ENCODE measurements around the gene TRAPPC3. TPM values are rescaled to one million over a fixed set of nuclear protein-coding genes. Genes with fewer than 3 reads are reported as not detected.
A peak's percentile ranks its signal among the peaks of the same experiment; 100 is the strongest.
"Not testable (repeated sequence)": the region's sequence is repeated elsewhere in the genome, so short reads cannot be mapped to it uniquely, and the experiment has no call there.

TRAPPC3 gene
- 78.2 and 95.8 TPM in 2 replicates for total RNA-seq (2012; rRNA removed)

DNA sequence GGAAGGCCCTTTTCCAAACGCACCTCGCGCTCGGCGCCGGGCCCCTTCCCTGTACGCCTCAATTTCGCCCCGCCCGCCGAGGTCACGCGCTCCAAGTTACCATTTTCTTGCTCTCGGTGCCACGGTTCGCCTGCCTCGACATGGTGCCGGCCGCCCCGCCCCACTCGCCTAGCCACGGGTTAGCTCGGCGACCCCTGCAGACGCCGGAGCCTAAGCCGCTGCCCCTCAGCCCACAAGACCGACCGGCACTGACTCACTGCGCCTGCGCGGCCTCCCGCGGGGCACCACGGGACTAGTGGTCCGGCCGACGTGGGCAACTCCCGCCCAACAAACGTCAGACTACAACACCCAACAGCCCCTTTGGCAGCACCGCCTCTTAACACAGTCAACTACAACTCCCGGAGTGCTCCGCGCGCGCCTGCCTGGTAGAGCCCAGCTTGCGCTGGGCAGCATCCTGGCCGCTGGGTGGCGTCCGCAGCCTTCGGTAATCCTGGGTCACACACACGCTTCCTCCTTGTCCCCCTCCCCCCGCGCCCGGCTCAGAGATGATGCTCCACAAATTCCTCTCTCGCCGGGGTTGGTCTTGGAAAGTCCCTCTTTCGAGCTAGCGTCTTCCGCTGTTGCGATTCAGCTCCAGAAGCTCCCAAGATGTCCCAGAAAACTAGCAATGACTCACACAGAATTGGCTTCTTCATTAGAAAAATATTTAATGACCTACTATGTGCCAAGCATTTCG is at the start of gene TRAPPC3:
TRAPPC3 (minus strand) TSS at position 250 of the 736 bp plus-strand sequence; CDS start at position 142, 108 bp downstream.
- peaks cover 4% of the 10 kb centered on the region for H3K36me3 ChIP-seq (ENCODE audit: insufficient read depth, low read length)
- H3K4me3 ChIP-seq (ENCODE audit: low read length) = peak within 1 kb of the TSS; percentile 85

GRCh38 chr1:36198641-36199040 is 49.4 kb upstream of the TRAPPC3 start:
- H3K36me3 ChIP-seq (ENCODE audit: insufficient read depth, low read length) = no peaks in the 10 kb centered on the region
- H3K9me3 ChIP-seq (replicated peaks; ENCODE audit: low read length) = no peaks in the 10 kb centered on the region
- peaks cover 19% of the 10 kb centered on the region for H3K4me1 ChIP-seq (ENCODE audit: control insufficient read depth, insufficient read depth, low read length)
- H3K27me3 ChIP-seq (ENCODE audit: control insufficient read depth, insufficient read depth, low read length) = no peaks in the 10 kb centered on the region
- H3K4me2 ChIP-seq (ENCODE audit: low read length) = no peak overlapping the region
- no peak overlapping the region for H3K9ac ChIP-seq (ENCODE audit: low read depth, low read length)
- no peak overlapping the region for H3K4me3 ChIP-seq (ENCODE audit: low read length)

More for the DNA sequence above, at the start of gene TRAPPC3:
- Histone ChIP-seq H3K27me3 (ENCODE audit: control insufficient read depth, insufficient read depth, low read length) (no peaks in the 10 kb centered on the region), H3K4me2 (ENCODE audit: low read length) (peak within 1 kb of the TSS; percentile 85), H3K4me1 (ENCODE audit: control insufficient read depth, insufficient read depth, low read length) (peaks cover 34% of the 10 kb centered on the region), H3K9me3 (replicated peaks; ENCODE audit: low read length) (no peaks in the 10 kb centered on the region), H3K9ac (ENCODE audit: low read depth, low read length) (peak within 1 kb of the TSS; percentile 92)

GRCh38 chr1:36196805-36197204 is 47.5 kb upstream of the TRAPPC3 start:
- H3K36me3 ChIP-seq (ENCODE audit: insufficient read depth, low read length); H3K9ac ChIP-seq (ENCODE audit: low read depth, low read length); H3K27me3 ChIP-seq (ENCODE audit: control insufficient read depth, insufficient read depth, low read length); H3K4me3 ChIP-seq (ENCODE audit: low read length); H3K4me2 ChIP-seq (ENCODE audit: low read length); H3K9me3 ChIP-seq (replicated peaks; ENCODE audit: low read length): not testable (repeated sequence)
- H3K4me1 ChIP-seq (ENCODE audit: control insufficient read depth, insufficient read depth, low read length) = peaks cover 13% of the 10 kb centered on the region

GRCh38 chr1:36187800-36188593 is 38.7 kb upstream of the TRAPPC3 start:
- Histone ChIP-seq H3K4me2 (ENCODE audit: low read length) (peak overlapping the region; percentile 43), H3K4me3 (ENCODE audit: low read length) (no peak overlapping the region), H3K9ac (ENCODE audit: low read depth, low read length) (peak overlapping the region; percentile 57), H3K4me1 (ENCODE audit: control insufficient read depth, insufficient read depth, low read length) (peaks cover 11% of the 10 kb centered on the region), H3K27me3 (ENCODE audit: control insufficient read depth, insufficient read depth, low read length) (no peaks in the 10 kb centered on the region), H3K36me3 (ENCODE audit: insufficient read depth, low read length) (peaks cover 7% of the 10 kb centered on the region), H3K9me3 (replicated peaks; ENCODE audit: low read length) (no peaks in the 10 kb centered on the region)

DNA sequence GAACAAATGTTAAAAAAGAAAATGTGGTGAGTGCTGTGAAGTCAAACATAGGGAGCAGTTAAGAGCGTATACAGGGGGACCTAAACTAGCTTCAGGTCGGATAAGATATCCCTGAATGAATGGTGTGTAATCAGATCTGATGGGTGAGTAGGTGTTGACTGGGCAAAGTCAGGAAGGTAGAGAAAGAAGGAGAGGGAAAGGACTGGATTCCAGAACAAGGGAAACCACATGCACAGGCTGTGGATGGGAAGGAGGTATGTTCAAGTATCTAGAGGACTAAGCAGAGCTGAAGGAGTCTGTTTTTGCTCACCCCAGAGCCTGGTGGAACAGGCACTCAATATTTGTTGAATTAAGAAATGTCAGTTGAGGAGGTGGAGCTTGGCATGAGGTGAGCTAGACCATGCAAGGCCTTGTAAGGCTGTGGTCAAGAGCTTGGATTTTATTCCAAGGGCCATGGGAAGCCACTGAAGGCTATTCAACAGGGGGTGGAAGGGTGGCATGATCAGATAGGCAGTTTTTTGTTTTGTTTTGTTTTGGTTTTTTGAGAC is 34.1 kb upstream of the TRAPPC3 start:
- Histone ChIP-seq H3K36me3 (ENCODE audit: insufficient read depth, low read length) (peaks cover 45% of the 10 kb centered on the region), H3K4me2 (ENCODE audit: low read length) (no peak overlapping the region), H3K4me1 (ENCODE audit: control insufficient read depth, insufficient read depth, low read length) (peaks cover 11% of the 10 kb centered on the region), H3K27me3 (ENCODE audit: control insufficient read depth, insufficient read depth, low read length) (no peaks in the 10 kb centered on the region), H3K4me3 (ENCODE audit: low read length) (no peak overlapping the region), H3K9ac (ENCODE audit: low read depth, low read length) (no peak overlapping the region), H3K9me3 (replicated peaks; ENCODE audit: low read length) (no peaks in the 10 kb centered on the region)

- H3K4me1 ChIP-seq (ENCODE audit: control insufficient read depth, insufficient read depth, low read length) = peaks cover 7% of the 10 kb centered on the region
- H3K9ac ChIP-seq (ENCODE audit: low read depth, low read length) = no peak overlapping the region
- no peaks in the 10 kb centered on the region for H3K9me3 ChIP-seq (replicated peaks; ENCODE audit: low read length)
- no peaks in the 10 kb centered on the region for H3K27me3 ChIP-seq (ENCODE audit: control insufficient read depth, insufficient read depth, low read length)
- peaks cover 49% of the 10 kb centered on the region for H3K36me3 ChIP-seq (ENCODE audit: insufficient read depth, low read length)
- no peak overlapping the region for H3K4me3 ChIP-seq (ENCODE audit: low read length)
- H3K4me2 ChIP-seq (ENCODE audit: low read length) = no peak overlapping the region
Measured at GRCh38 chr1:36182734-36183133, 33.4 kb upstream of the TRAPPC3 start.

DNA sequence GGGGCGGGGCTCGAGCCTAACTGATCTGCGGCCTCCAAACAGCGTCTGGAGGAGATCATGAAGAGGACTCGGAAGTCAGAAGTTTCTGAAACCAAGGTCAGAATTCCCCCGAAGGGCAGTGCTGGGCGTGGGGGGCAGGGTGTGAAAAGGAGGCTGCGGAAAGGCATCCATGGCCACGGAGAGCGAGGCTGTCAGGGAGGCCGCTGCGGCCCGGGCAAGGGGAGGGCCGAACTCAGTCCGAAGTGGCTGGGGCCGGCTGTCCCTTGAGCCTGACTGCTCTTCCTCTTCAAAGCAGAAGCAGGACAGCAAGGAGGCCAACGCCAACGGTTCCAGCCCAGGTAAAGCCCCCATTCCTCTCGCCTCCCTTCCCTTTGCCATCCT is 29.9 kb upstream of the TRAPPC3 start:
- H3K27me3 ChIP-seq (ENCODE audit: control insufficient read depth, insufficient read depth, low read length) = no peaks in the 10 kb centered on the region
- H3K4me1 ChIP-seq (ENCODE audit: control insufficient read depth, insufficient read depth, low read length) = no peaks in the 10 kb centered on the region
- H3K36me3 ChIP-seq (ENCODE audit: insufficient read depth, low read length) = peaks cover 81% of the 10 kb centered on the region
- no peaks in the 10 kb centered on the region for H3K9me3 ChIP-seq (replicated peaks; ENCODE audit: low read length)
- H3K4me3 ChIP-seq (ENCODE audit: low read length) = no peak overlapping the region
- no peak overlapping the region for H3K9ac ChIP-seq (ENCODE audit: low read depth, low read length)
- no peak overlapping the region for H3K4me2 ChIP-seq (ENCODE audit: low read length)

- Histone ChIP-seq H3K27me3 (ENCODE audit: control insufficient read depth, insufficient read depth, low read length) (no peaks in the 10 kb centered on the region), H3K9ac (ENCODE audit: low read depth, low read length) (no peak overlapping the region), H3K9me3 (replicated peaks; ENCODE audit: low read length) (no peaks in the 10 kb centered on the region), H3K4me2 (ENCODE audit: low read length) (no peak overlapping the region), H3K4me1 (ENCODE audit: control insufficient read depth, insufficient read depth, low read length) (peaks cover 2% of the 10 kb centered on the region), H3K36me3 (ENCODE audit: insufficient read depth, low read length) (peaks cover 86% of the 10 kb centered on the region), H3K4me3 (ENCODE audit: low read length) (no peak overlapping the region)
Measured at GRCh38 chr1:36178471-36179219, 29.4 kb upstream of the TRAPPC3 start.

GRCh38 chr1:36177589-36178431 is 28.5 kb upstream of the TRAPPC3 start:
- Histone ChIP-seq H3K4me1 (ENCODE audit: control insufficient read depth, insufficient read depth, low read length) (peaks cover 11% of the 10 kb centered on the region), H3K9ac (ENCODE audit: low read depth, low read length) (no peak overlapping the region), H3K9me3 (replicated peaks; ENCODE audit: low read length) (no peaks in the 10 kb centered on the region), H3K36me3 (ENCODE audit: insufficient read depth, low read length) (peaks cover 86% of the 10 kb centered on the region), H3K4me2 (ENCODE audit: low read length) (no peak overlapping the region), H3K4me3 (ENCODE audit: low read length) (no peak overlapping the region), H3K27me3 (ENCODE audit: control insufficient read depth, insufficient read depth, low read length) (no peaks in the 10 kb centered on the region)

GRCh38 chr1:36176106-36176949 is 27.0 kb upstream of the TRAPPC3 start:
- no peak overlapping the region for H3K4me2 ChIP-seq (ENCODE audit: low read length)
- no peaks in the 10 kb centered on the region for H3K27me3 ChIP-seq (ENCODE audit: control insufficient read depth, insufficient read depth, low read length)
- H3K9me3 ChIP-seq (replicated peaks; ENCODE audit: low read length) = no peaks in the 10 kb centered on the region
- no peak overlapping the region for H3K9ac ChIP-seq (ENCODE audit: low read depth, low read length)
- no peak overlapping the region for H3K4me3 ChIP-seq (ENCODE audit: low read length)
- peaks cover 20% of the 10 kb centered on the region for H3K4me1 ChIP-seq (ENCODE audit: control insufficient read depth, insufficient read depth, low read length)
- H3K36me3 ChIP-seq (ENCODE audit: insufficient read depth, low read length) = peaks cover 91% of the 10 kb centered on the region

All from skeletal muscle satellite cell (primary cell).